IMR-90 (cell line): ENCODE results near the gene RAB36. TPM values are rescaled to one million over a fixed set of nuclear protein-coding genes. Genes with fewer than 3 reads are reported as not detected.
A peak's percentile ranks its signal among the peaks of the same experiment; 100 is the strongest.

Experiments
- ATAC-seq: fragments of 200-7000 bp; cut with Tn5 transposase; 2 replicates; pipeline ENCODE4 v1.9.1; 2020; ENCODE audit warnings: low read depth, mild to moderate bottlenecking, moderate library complexity
- BruUV-seq: library from RNA; stranded (reverse); fragments of 400-500 nt; replicated peaks from 2 replicates; lab custom pipeline; 2021; lab: Mats Ljungman, UMichigan
- CTCF ChIA-PET: fragments of 300-600 bp; formaldehyde crosslinking; extraction: SDS; loops from one replicate; lab custom pipeline; 2021; ENCODE audit warnings: antibody characterized with exemption; lab: Yijun Ruan, JAX
- POLR2A ChIA-PET: fragments of 300-600 bp; sonication (Branson Sonifier 250); formaldehyde crosslinking; loops from one replicate; lab custom pipeline; 2022; ENCODE audit warnings: antibody characterized with exemption; ENCODE audit not compliant: unreplicated experiment; lab: Charles Lee
- DNase-seq: peaks from one replicate; pipeline ENCODE4 v3.0.0; 2013
- H2AFZ ChIP-seq: replicated peaks from 2 replicates; pipeline ENCODE3; 2013; ENCODE audit warnings: low read length, mild to moderate bottlenecking; ENCODE audit not compliant: poor library complexity
- H2AK5ac ChIP-seq: 2 replicates; pipeline ENCODE4 v1.6.1; 2013; ENCODE audit warnings: low read depth, low read length, inconsistent platforms
- H2AK9ac ChIP-seq: replicated peaks from 2 replicates; pipeline ENCODE3; 2013; ENCODE audit warnings: mild to moderate bottlenecking, low read depth, low read length, moderate library complexity; ENCODE audit not compliant: poor library complexity
- H2BK120ac ChIP-seq: 2 replicates; pipeline ENCODE4 v1.6.1; 2013; ENCODE audit warnings: low read depth, low read length, inconsistent platforms
- H2BK15ac ChIP-seq: 3 replicates; pipeline ENCODE4 v1.6.1; 2013; ENCODE audit warnings: low read depth, low read length, inconsistent platforms
- H2BK20ac ChIP-seq: 2 replicates; pipeline ENCODE4 v1.6.1; 2013; ENCODE audit warnings: low read depth, mild to moderate bottlenecking, inconsistent platforms, low read length, moderate library complexity
- H2BK5ac ChIP-seq: 2 replicates; pipeline ENCODE4 v1.6.1; 2013; ENCODE audit warnings: mild to moderate bottlenecking, low read depth, low read length, inconsistent platforms; ENCODE audit not compliant: poor library complexity, severe bottlenecking
- H3K14ac ChIP-seq: replicated peaks from 2 replicates; pipeline ENCODE4 v1.6.1; 2013; ENCODE audit warnings: low read depth, low read length, inconsistent platforms
- H3K18ac ChIP-seq: 2 replicates; pipeline ENCODE4 v1.6.1; 2013; ENCODE audit warnings: low read depth, low read length, control low read depth
- H3K23ac ChIP-seq: 2 replicates; pipeline ENCODE4 v1.6.1; 2013; ENCODE audit warnings: low read depth, low read length, inconsistent platforms
- H3K27ac ChIP-seq: 2 replicates; pipeline ENCODE4 v1.5.1; 2013; ENCODE audit warnings: mild to moderate bottlenecking, control low read depth, low read length; ENCODE audit not compliant: insufficient read depth
- H3K27me3 ChIP-seq: 2 replicates; pipeline ENCODE4 v1.6.1; 2013; ENCODE audit warnings: low read length; ENCODE audit not compliant: control insufficient read depth, insufficient read depth
- H3K36me3 ChIP-seq: 2 replicates; pipeline ENCODE4 v1.6.1; 2013; ENCODE audit warnings: low read length, mixed read lengths; ENCODE audit not compliant: control insufficient read depth, insufficient read depth
- H3K4ac ChIP-seq: 2 replicates; pipeline ENCODE4 v1.6.1; 2013; ENCODE audit warnings: low read depth, low read length, inconsistent platforms
- H3K4me1 ChIP-seq: 2 replicates; pipeline ENCODE4 v1.6.1; 2013; ENCODE audit warnings: low read length, mixed read lengths; ENCODE audit not compliant: control insufficient read depth, insufficient read depth
- H3K4me2 ChIP-seq: 2 replicates; pipeline ENCODE4 v1.6.1; 2013; ENCODE audit warnings: low read depth, mild to moderate bottlenecking, control low read depth, low read length, moderate library complexity
- H3K4me3 ChIP-seq: 2 replicates; pipeline ENCODE4 v1.5.1; 2013; ENCODE audit warnings: low read depth, mild to moderate bottlenecking, control low read depth, low read length, moderate library complexity; ENCODE audit not compliant: insufficient read depth
- H3K56ac ChIP-seq: 2 replicates; pipeline ENCODE4 v1.6.1; 2013; ENCODE audit warnings: low read length, inconsistent platforms; ENCODE audit not compliant: insufficient read depth; ENCODE audit errors: extremely low read depth
- H3K79me1 ChIP-seq, 2 experiments: 2 replicates each; pipeline ENCODE4 v1.6.1; 2013; ENCODE audit warnings: low read length in 2 of 2, inconsistent platforms in 1 of 2, low read depth in 1 of 2
- H3K9ac ChIP-seq: 2 replicates; pipeline ENCODE4 v1.6.1; 2013; ENCODE audit warnings: low read depth, low read length, control low read depth
- H3K9me1 ChIP-seq: 2 replicates; pipeline ENCODE4 v1.6.1; 2013; ENCODE audit warnings: low read length, inconsistent platforms; ENCODE audit not compliant: insufficient read depth
- H3K9me3 ChIP-seq: 2 replicates; pipeline ENCODE4 v1.6.1; 2013; ENCODE audit warnings: low read length; ENCODE audit not compliant: control insufficient read depth, insufficient read depth
- H4K20me1 ChIP-seq: 2 replicates; pipeline ENCODE4 v1.6.1; 2013; ENCODE audit warnings: low read length, inconsistent platforms; ENCODE audit not compliant: insufficient read depth
- H4K5ac ChIP-seq: 2 replicates; pipeline ENCODE4 v1.6.1; 2013; ENCODE audit warnings: mild to moderate bottlenecking, low read depth, low read length, control low read depth
- H4K8ac ChIP-seq, 2 experiments: 2 replicates each; pipeline ENCODE4 v1.6.1; 2013; ENCODE audit warnings: low read depth in 2 of 2, low read length in 2 of 2, control low read depth in 1 of 2, inconsistent platforms in 1 of 2
- H4K91ac ChIP-seq: 2 replicates; pipeline ENCODE4 v1.6.1; 2013; ENCODE audit warnings: low read depth, low read length, inconsistent platforms; ENCODE audit not compliant: insufficient read depth
- BHLHE40 ChIP-seq: fragments of 150-350 bp; IDR thresholded peaks from 2 replicates; pipeline ENCODE4 v1.6.1; 2016; ENCODE audit warnings: mild to moderate bottlenecking, low read depth, low read length
- CEBPB ChIP-seq: IDR thresholded peaks from 2 replicates; pipeline ENCODE4 v1.6.1; 2012; ENCODE audit warnings: low read depth, low read length, improper control_type of control experiment
- CHD1 ChIP-seq: IDR thresholded peaks from 2 replicates; pipeline ENCODE4 v1.6.1; 2012; ENCODE audit warnings: low read depth, low read length, improper control_type of control experiment
- FOS ChIP-seq: fragments of 150-350 bp; IDR thresholded peaks from 2 replicates; pipeline ENCODE4 v1.6.1; 2016; ENCODE audit warnings: low read depth, low read length
- MAZ ChIP-seq: IDR thresholded peaks from 2 replicates; pipeline ENCODE4 v1.6.1; 2012; ENCODE audit warnings: low read depth, mild to moderate bottlenecking, low read length, improper control_type of control experiment, moderate library complexity, borderline replicate concordance
- RFX5 ChIP-seq: IDR thresholded peaks from 2 replicates; pipeline ENCODE4 v1.8.0; 2012; ENCODE audit warnings: low read depth, mild to moderate bottlenecking, low read length, moderate library complexity
- WGBS, 2 experiments: methylation state at CpG; one replicate each; pipeline versions ENCODE4 v1.1.5 to v1.1.7; 2013; ENCODE audit warnings: missing lambda C conversion rate in 2 of 2; ENCODE audit not compliant: insufficient read length in 1 of 2; ENCODE audit errors: extremely low coverage in 2 of 2; 5-methylcytosine and 5-hydroxymethylcytosine counted together
- dilution Hi-C: fragments of 300-500 bp; cut with HindIII; formaldehyde crosslinking; loops from one replicate; pipeline ENCODE4 v1.14.3; 2018; ENCODE audit warnings: low sequenced_read_pairs; ENCODE audit not compliant: unreplicated experiment
- in situ Hi-C: fragments of 300-500 bp; cut with MboI; formaldehyde crosslinking; loops from 3 replicates; pipeline ENCODE4 v1.14.3; 2019; ENCODE audit warnings: low sequenced_read_pairs, inconsistent platforms, mixed read lengths
- intact Hi-C: fragments of 100-400 bp; cut with micrococcal nuclease; formaldehyde crosslinking; loops from 2 replicates; pipeline ENCODE4 v1.10.0; 2022
- polyA plus RNA-seq, 3 experiments: library from polyadenylated mRNA; depleted of rRNA; stranded (reverse); fragments of >200 nt; gene quantifications; 2 replicates each; pipeline ENCODE4 v1.2.3, GENCODE V29; 2012; ENCODE audit warnings: low replicate concordance in 1 of 3
- total RNA-seq: library from RNA; depleted of rRNA; stranded (reverse); fragments of >200 nt; gene quantifications from 2 replicates; pipeline ENCODE4 v1.2.3, GENCODE V29; 2012
- TF ChIP-seq, protein P1 (sequence below): fragments of 150-350 bp; IDR thresholded peaks from 2 replicates; pipeline ENCODE4 v1.6.1; 2016; ENCODE audit warnings: low read depth, mild to moderate bottlenecking, low read length, moderate library complexity, borderline replicate concordance
- TF ChIP-seq, protein P2 (sequence below): fragments of 150-350 bp; IDR thresholded peaks from 2 replicates; pipeline ENCODE4 v1.6.1; 2017; ENCODE audit warnings: mild to moderate bottlenecking, antibody characterized with exemption, low read length, low read depth

RAB36 gene
- total and polyA plus RNA-seq, 2 of the 4 experiments (the other 2 are of a cell fraction) = 3.6 to 4.0 TPM

DNA sequence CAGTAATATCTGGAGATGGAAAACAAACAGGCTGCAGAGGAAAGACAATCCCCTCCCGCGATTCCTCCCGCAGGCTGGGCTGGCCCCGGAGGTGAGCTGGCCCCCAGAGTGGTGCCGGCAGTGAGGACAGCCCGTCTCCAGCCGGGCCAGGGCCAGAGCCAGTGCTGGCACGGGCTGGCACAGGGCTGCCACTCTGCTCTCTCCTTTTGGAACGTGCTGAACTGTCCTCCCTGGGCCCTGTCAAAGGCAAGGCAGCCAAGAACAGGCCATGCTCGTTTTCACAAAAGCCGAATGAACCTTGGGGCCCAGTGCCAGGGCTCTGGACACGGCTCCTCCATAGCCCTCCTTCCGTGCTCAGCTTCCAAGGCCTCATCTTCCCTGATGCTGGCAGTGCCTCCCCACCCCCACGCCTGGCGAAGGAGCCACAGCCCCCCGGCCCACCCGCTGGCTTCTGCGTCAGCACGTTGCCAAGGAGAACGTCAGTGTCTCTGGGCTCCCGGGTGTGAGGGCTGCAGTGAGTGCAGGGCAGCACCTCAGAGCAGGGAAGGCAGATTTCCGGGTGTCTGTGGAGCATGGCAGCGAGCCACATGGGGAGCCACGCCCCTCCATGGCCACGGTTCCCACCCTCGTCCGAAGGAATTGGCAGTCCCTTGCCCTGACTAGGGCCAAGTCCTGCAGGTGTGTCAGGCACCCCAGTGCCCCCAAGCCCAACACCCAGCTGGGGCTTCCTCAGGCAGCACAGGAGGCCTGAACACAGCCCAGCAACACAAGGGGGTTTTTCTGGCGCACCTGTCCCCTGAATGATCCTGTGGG, 46.4 kb upstream of the RAB36 start:
- H3K4me3 ChIP-seq = no peak overlapping the region
- no peaks in the 10 kb centered on the region for H3K9me3 ChIP-seq
- H4K91ac ChIP-seq = no peak overlapping the region
- no peaks in the 10 kb centered on the region for H3K79me1 ChIP-seq
- no peak overlapping the region for H3K23ac ChIP-seq
- peak overlapping the region; percentile 51 for H2AFZ ChIP-seq
- ATAC-seq = peak; percentile 46; the same call in 1 of the 2 replicates
- no peaks in the 10 kb centered on the region for H3K36me3 ChIP-seq
- no peak overlapping the region for H2BK20ac ChIP-seq
- no peaks in the 10 kb centered on the region for H3K9me1 ChIP-seq
- no peak overlapping the region for H2BK15ac ChIP-seq
- no peak overlapping the region for H2BK5ac ChIP-seq
- H3K27me3 ChIP-seq = no peaks in the 10 kb centered on the region; the same call in 1 of the 2 replicates
- H2AK9ac ChIP-seq = peak overlapping the region; percentile 42
- WGBS, 2 experiments = 50% methylated on average over 12 of the region's 28 CpGs; no CpG with 5 or more reads in 1 of the 2 experiments
- no peak overlapping the region for H3K4me2 ChIP-seq
- intact Hi-C loops = no loop called here
- DNase-seq = no peak
- no peak for TF ChIP-seq FOS
- TF ChIP-seq BHLHE40 = no peak
- no peak for TF ChIP-seq CHD1
- no peak for TF ChIP-seq CEBPB
- TF ChIP-seq, protein P1, sequence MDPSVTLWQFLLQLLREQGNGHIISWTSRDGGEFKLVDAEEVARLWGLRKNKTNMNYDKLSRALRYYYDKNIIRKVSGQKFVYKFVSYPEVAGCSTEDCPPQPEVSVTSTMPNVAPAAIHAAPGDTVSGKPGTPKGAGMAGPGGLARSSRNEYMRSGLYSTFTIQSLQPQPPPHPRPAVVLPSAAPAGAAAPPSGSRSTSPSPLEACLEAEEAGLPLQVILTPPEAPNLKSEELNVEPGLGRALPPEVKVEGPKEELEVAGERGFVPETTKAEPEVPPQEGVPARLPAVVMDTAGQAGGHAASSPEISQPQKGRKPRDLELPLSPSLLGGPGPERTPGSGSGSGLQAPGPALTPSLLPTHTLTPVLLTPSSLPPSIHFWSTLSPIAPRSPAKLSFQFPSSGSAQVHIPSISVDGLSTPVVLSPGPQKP = no peak
- TF ChIP-seq, protein P2, sequence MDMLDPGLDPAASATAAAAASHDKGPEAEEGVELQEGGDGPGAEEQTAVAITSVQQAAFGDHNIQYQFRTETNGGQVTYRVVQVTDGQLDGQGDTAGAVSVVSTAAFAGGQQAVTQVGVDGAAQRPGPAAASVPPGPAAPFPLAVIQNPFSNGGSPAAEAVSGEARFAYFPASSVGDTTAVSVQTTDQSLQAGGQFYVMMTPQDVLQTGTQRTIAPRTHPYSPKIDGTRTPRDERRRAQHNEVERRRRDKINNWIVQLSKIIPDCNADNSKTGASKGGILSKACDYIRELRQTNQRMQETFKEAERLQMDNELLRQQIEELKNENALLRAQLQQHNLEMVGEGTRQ = no peak
- TF ChIP-seq MAZ = no peak
- no peak for TF ChIP-seq RFX5
- no peak overlapping the region for H4K5ac ChIP-seq
- H4K8ac ChIP-seq = no peak overlapping the region
- no peak overlapping the region for H2BK120ac ChIP-seq
- H3K4ac ChIP-seq = no peak overlapping the region
- no peak overlapping the region for H3K14ac ChIP-seq
- CTCF ChIA-PET = no interaction called here
- no TSS peak for BruUV-seq
- H3K27ac ChIP-seq = no peak overlapping the region
- POLR2A ChIA-PET = interaction anchor here (0.6 kb wide), 1 partner anchor 277 kb away, joined by 3 read pairs; no protein-coding TSS in a partner anchor
- no peak overlapping the region for H3K56ac ChIP-seq
- dilution Hi-C loops = no loop called here
- H3K18ac ChIP-seq = no peak overlapping the region
- in situ Hi-C loops = no loop called here
- H2AK5ac ChIP-seq = no peak overlapping the region
- H4K20me1 ChIP-seq = no peaks in the 10 kb centered on the region; the same call in 1 of the 2 replicates
- H3K9ac ChIP-seq = no peak overlapping the region
- H3K4me1 ChIP-seq = no peaks in the 10 kb centered on the region
